B cell (primary cell): ENCODE measurements around the gene YIF1A. TPM values are rescaled to one million over a fixed set of nuclear protein-coding genes. Genes with fewer than 3 reads are reported as not detected.
A peak's percentile ranks its signal among the peaks of the same experiment; 100 is the strongest.
"Not testable (repeated sequence)": the region's sequence is repeated elsewhere in the genome, so short reads cannot be mapped to it uniquely, and the experiment has no call there.

Experiments used
- ATAC-seq: fragments of 200-7000 bp; cut with Tn5 transposase; one replicate; pipeline ENCODE4 v1.10.0; 2021; ENCODE audit warnings: low read depth, mild to moderate bottlenecking, moderate number of reproducible peaks, moderate library complexity
- CTCF ChIA-PET: fragments of 350-600 bp; sonication (Branson Sonifier 250); formaldehyde crosslinking; loops from one replicate; lab custom pipeline; 2021; ENCODE audit warnings: antibody characterized with exemption, inconsistent platforms; lab: Charles Lee
- POLR2A ChIA-PET: fragments of 350-600 bp; sonication (Branson Sonifier 250); formaldehyde crosslinking; loops from one replicate; lab custom pipeline; 2021; ENCODE audit warnings: antibody characterized with exemption; lab: Charles Lee
- DNase-seq: peaks from one replicate; pipeline ENCODE4 v3.0.0; 2013
- H2AFZ ChIP-seq: 2 replicates; pipeline ENCODE4 v1.6.1; 2012; ENCODE audit warnings: mild to moderate bottlenecking, low read depth, low read length; ENCODE audit not compliant: insufficient read depth, poor library complexity, severe bottlenecking
- H3K27ac ChIP-seq, 2 donors: 1 replicate in 1 of 2; 2 replicates in 1 of 2; pipeline ENCODE4 v1.5.1; 2012 to 2013; ENCODE audit warnings: low read length in 2 of 2, mild to moderate bottlenecking in 2 of 2, moderate library complexity in 1 of 2
- H3K27me3 ChIP-seq, 4 experiments: fragments of 200-600 bp in 1 of 4; sonication (generic) in 1 of 4; replicated peaks in 1 of 4; 1 replicate in 2 of 4; 2 replicates in 2 of 4; pipeline versions ENCODE4 v1.6.1 to v1.7.0; 2013 to 2016; ENCODE audit warnings: low read length in 3 of 4, mild to moderate bottlenecking in 2 of 4, mixed read lengths in 1 of 4, moderate library complexity in 1 of 4; ENCODE audit not compliant: insufficient read depth in 4 of 4, control insufficient read depth in 3 of 4; ENCODE audit errors: control extremely low read depth in 1 of 4
- H3K36me3 ChIP-seq, 2 experiments: replicated peaks in 1 of 2; 1 replicate in 1 of 2; 2 replicates in 1 of 2; pipeline versions ENCODE4 v1.6.1 to v1.7.1; 2013; ENCODE audit warnings: low read length in 1 of 2; ENCODE audit not compliant: insufficient read depth in 2 of 2, control insufficient read depth in 1 of 2; ENCODE audit errors: control extremely low read depth in 1 of 2, extremely low read depth in 1 of 2
- H3K4me1 ChIP-seq, 2 donors: fragments of 200-600 bp in 1 of 2; sonication (generic) in 1 of 2; 1 replicate in 1 of 2; 2 replicates in 1 of 2; pipeline versions ENCODE4 v1.5.1 to v1.6.1; 2013 to 2017; ENCODE audit warnings: low read length in 2 of 2; ENCODE audit not compliant: control insufficient read depth in 2 of 2, insufficient read depth in 2 of 2
- H3K4me2 ChIP-seq: replicated peaks from 2 replicates; pipeline ENCODE3; 2012; ENCODE audit warnings: mild to moderate bottlenecking, low read depth, low read length; ENCODE audit not compliant: poor library complexity, severe bottlenecking
- H3K4me3 ChIP-seq, 5 experiments: fragments of 200-600 bp in 1 of 5; sonication (generic) in 1 of 5; 1 replicate in 3 of 5; 2 replicates in 2 of 5; pipeline versions ENCODE4 v1.5.1 to v1.7.0; 2011 to 2016; ENCODE audit warnings: low read length in 4 of 5, mild to moderate bottlenecking in 4 of 5, low read depth in 2 of 5, control low read depth in 1 of 5, moderate library complexity in 1 of 5; ENCODE audit not compliant: insufficient read depth in 1 of 5; ENCODE audit errors: control extremely low read depth in 1 of 5, extremely low read depth in 1 of 5
- H3K79me2 ChIP-seq: fragments of 200-600 bp; sonication (generic); one replicate; pipeline ENCODE4 v1.6.0; 2016; ENCODE audit warnings: low read length; ENCODE audit not compliant: control insufficient read depth, insufficient read depth
- H3K9ac ChIP-seq: fragments of 200-600 bp; sonication (generic); 2 replicates; pipeline ENCODE4 v1.6.1; 2017; ENCODE audit warnings: mild to moderate bottlenecking, low read length, moderate library complexity
- H3K9me3 ChIP-seq, 3 donors: one replicate each; pipeline versions ENCODE4 v1.6.1 to v1.7.1; 2013; ENCODE audit warnings: low read length in 2 of 3; ENCODE audit not compliant: control insufficient read depth in 2 of 3, insufficient read depth in 1 of 3; ENCODE audit errors: control extremely low read depth in 1 of 3
- H4K20me1 ChIP-seq: 2 replicates; pipeline ENCODE4 v1.6.0; 2012; ENCODE audit warnings: mild to moderate bottlenecking, low read length; ENCODE audit not compliant: insufficient read depth, control insufficient read depth, poor library complexity, severe bottlenecking
- H3K27ac Mint-ChIP-seq: one replicate; pipeline ENCODE4 v1.8.0; 2021; ENCODE audit warnings: mixed read lengths
- H3K27me3 Mint-ChIP-seq: one replicate; pipeline ENCODE4 v1.8.0; 2021; ENCODE audit warnings: mixed read lengths
- H3K4me1 Mint-ChIP-seq: one replicate; pipeline ENCODE4 v1.8.0; 2021; ENCODE audit warnings: mixed read lengths
- H3K4me3 Mint-ChIP-seq: one replicate; pipeline ENCODE4 v1.8.0; 2021; ENCODE audit warnings: mixed read lengths
- H3K9me3 Mint-ChIP-seq: one replicate; pipeline ENCODE4 v1.8.0; 2022; ENCODE audit warnings: mixed read lengths; ENCODE audit not compliant: insufficient read depth
- EZH2 ChIP-seq: IDR thresholded peaks from 2 replicates; pipeline ENCODE4 v1.6.1; 2012; ENCODE audit warnings: borderline replicate concordance, low read depth, mild to moderate bottlenecking, moderate library complexity, low read length; ENCODE audit not compliant: insufficient read depth, poor library complexity, severe bottlenecking
- WGBS: methylation state at CpG from one replicate; pipeline ENCODE4 v1.1.5; 2013; ENCODE audit warnings: missing lambda C conversion rate; ENCODE audit not compliant: insufficient coverage; 5-methylcytosine and 5-hydroxymethylcytosine counted together
- intact Hi-C: fragments of 100-400 bp; cut with micrococcal nuclease; formaldehyde crosslinking; loops from one replicate; pipeline ENCODE4 v1.10.0; 2022
- polyA plus RNA-seq: library from polyadenylated mRNA; depleted of rRNA; stranded (reverse); fragments of >200 nt; gene quantifications from 2 replicates; pipeline ENCODE4 v1.2.3, GENCODE V29; 2012
- total RNA-seq, 2 donors: library from RNA; stranded (reverse); fragments of 120-200 nt in 1 of 2; gene quantifications; 1 replicate in 1 of 2; 2 replicates in 1 of 2; pipeline versions ENCODE4 v1.2.3 to v1.2.4, GENCODE V29; 2013 to 2022
- TF ChIP-seq, protein P1 (sequence below): fragments of 200-600 bp; IDR thresholded peaks from one replicate; pipeline ENCODE4 v1.8.0; 2022; ENCODE audit warnings: antibody characterized with exemption, mild to moderate bottlenecking

Gene YIF1A
- total and polyA plus RNA-seq, 2 donors (not counting 1 experiment from before 2014, with no cell fraction given): 43.9 to 95.0 TPM

DNA sequence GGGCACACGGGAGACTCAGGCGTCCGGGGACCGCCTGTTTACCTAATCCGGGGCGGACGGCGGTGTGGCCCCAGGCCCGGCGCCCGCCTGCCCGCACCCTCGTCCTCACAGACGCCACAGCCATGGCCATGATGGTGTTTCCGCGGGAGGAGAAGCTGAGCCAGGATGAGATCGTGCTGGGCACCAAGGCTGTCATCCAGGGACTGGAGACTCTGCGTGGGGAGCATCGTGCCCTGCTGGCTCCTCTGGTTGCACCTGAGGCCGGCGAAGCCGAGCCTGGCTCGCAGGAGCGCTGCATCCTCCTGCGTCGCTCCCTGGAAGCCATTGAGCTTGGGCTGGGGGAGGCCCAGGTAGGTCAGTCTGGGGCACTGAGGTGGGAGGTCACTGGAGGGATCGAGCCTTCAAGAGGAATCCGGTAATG is 30.5 kb downstream of the YIF1A start:
- Histone ChIP-seq H3K9me3 (no peaks in the 10 kb centered on the region), H3K4me1 (peaks cover 13 to 18% of the 10 kb centered on the region in 2 donors), H3K4me3 (peak overlapping the region in 4 of 5 experiments; percentile 87 to 99 (median 96)), H3K9ac (peak overlapping the region; percentile 85), H3K27me3 (no peaks in the 10 kb centered on the region), H3K4me2 (peak overlapping the region; percentile 86), H3K79me2 (peaks cover 7% of the 10 kb centered on the region), H4K20me1 (peaks cover 16% of the 10 kb centered on the region), H2AFZ (peak overlapping the region; percentile 87), H3K36me3 (peaks cover 0 to 30% of the 10 kb centered on the region in 2 experiments), H3K27ac (peak overlapping the region; percentile 85)
- Mint-ChIP-seq H3K27me3 (no peaks in the 10 kb centered on the region), H3K27ac (peak overlapping the region; percentile 98), H3K4me1 (peaks cover 25% of the 10 kb centered on the region), H3K4me3 (peak overlapping the region; percentile 98), H3K9me3 (no peaks in the 10 kb centered on the region)
- POLR2A ChIA-PET: interaction anchor here (0.9 to 1.2 kb wide), 3 partner anchors 24 to 702 kb away, joined by 3 to 10 read pairs (median 5); no protein-coding TSS in a partner anchor
- ATAC-seq (no peak), DNase-seq (no peak)
- intact Hi-C loops: loop anchor here (1.0 kb wide), 1 partner anchor 36 kb away; no protein-coding TSS in a partner anchor
- CTCF ChIA-PET: interaction anchor here (1.0 to 1.3 kb wide), 3 partner anchors 53 to 190 kb away, joined by 3 to 5 read pairs (median 3); no protein-coding TSS in a partner anchor
- WGBS: 4% methylated on average over 26 of the region's 28 CpGs
- TF ChIP-seq, protein P1, sequence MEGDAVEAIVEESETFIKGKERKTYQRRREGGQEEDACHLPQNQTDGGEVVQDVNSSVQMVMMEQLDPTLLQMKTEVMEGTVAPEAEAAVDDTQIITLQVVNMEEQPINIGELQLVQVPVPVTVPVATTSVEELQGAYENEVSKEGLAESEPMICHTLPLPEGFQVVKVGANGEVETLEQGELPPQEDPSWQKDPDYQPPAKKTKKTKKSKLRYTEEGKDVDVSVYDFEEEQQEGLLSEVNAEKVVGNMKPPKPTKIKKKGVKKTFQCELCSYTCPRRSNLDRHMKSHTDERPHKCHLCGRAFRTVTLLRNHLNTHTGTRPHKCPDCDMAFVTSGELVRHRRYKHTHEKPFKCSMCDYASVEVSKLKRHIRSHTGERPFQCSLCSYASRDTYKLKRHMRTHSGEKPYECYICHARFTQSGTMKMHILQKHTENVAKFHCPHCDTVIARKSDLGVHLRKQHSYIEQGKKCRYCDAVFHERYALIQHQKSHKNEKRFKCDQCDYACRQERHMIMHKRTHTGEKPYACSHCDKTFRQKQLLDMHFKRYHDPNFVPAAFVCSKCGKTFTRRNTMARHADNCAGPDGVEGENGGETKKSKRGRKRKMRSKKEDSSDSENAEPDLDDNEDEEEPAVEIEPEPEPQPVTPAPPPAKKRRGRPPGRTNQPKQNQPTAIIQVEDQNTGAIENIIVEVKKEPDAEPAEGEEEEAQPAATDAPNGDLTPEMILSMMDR: peak; percentile 40
- no peak for TF ChIP-seq EZH2

DNA sequence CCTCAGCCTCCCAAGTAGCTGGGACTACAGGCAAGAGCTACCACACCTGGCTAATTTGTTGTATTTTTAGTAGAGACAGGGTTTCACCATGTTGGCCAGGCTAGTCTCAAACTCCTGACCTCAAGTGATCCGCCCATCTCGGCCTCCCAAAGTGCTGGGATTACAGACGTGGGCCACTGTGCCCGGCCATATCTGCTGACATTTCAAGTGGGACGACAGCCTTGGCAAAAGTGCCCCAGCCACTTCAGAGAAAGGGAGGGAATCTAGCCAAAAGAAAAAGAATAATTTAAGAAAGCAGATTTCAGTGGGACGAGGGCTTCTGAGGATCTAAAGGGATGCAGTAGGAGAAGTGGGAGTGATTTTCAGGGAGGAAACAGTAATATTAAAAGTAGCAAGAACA is 35.9 kb downstream of the YIF1A start:
- ATAC-seq, H3K4me3 Mint-ChIP-seq, DNase-seq, H3K4me1 ChIP-seq, H3K27ac ChIP-seq, H2AFZ ChIP-seq, H3K9me3 ChIP-seq, H3K27me3 ChIP-seq, H4K20me1 ChIP-seq, H3K79me2 ChIP-seq, H3K9ac ChIP-seq, H3K4me3 ChIP-seq, intact Hi-C loops, H3K27me3 Mint-ChIP-seq, H3K9me3 Mint-ChIP-seq, H3K4me2 ChIP-seq: not testable (repeated sequence)
- WGBS: 94% methylated on average over 6 of the region's 6 CpGs
- peak overlapping the region; percentile 56 for H3K27ac Mint-ChIP-seq
- peaks cover 0 to 11% of the 10 kb centered on the region in 2 experiments for H3K36me3 ChIP-seq
- POLR2A ChIA-PET: interaction anchor here (0.7 to 0.9 kb wide), 4 partner anchors 12 to 201 kb away, joined by 3 to 9 read pairs (median 5); partner anchors contain the start of genes SF3B2 and YIF1A
- H3K4me1 Mint-ChIP-seq: peaks cover 14% of the 10 kb centered on the region
- CTCF ChIA-PET: interaction anchor here (0.9 to 1.7 kb wide), 2 partner anchors 30 to 31 kb away, joined by 3 to 8 read pairs; no protein-coding TSS in a partner anchor
